Activated CD4-positive, alpha-beta T cell treated with anti-CD3 and anti-CD28 coated beads, Interleukin-2, amount 50 U/mL, for 24 hours (primary cell): Measurements from ENCODE around the gene RBM14.
A peak's percentile ranks its signal among the peaks of the same experiment; 100 is the strongest.
"Not testable (repeated sequence)": the region's sequence is repeated elsewhere in the genome, so short reads cannot be mapped to it uniquely, and the experiment has no call there.

ENCODE experiments used
- DNase-seq, 2 donors: peaks; one replicate each; pipeline ENCODE4 v3.0.0-alpha.2; 2020; ENCODE audit warnings: low read depth in 1 of 2, low spot score in 1 of 2

The RBM14 gene

GRCh38 chr11:66616379-66617154, at the start of gene RBM14:
RBM14 (plus strand) TSS chr11:66616630; CDS start chr11:66616721, 91 bp downstream.
- DNase-seq: peak; percentile 91 to 99

GRCh38 chr11:66567787-66568123, 48.7 kb upstream of the RBM14 start:
- DNase-seq: no peak

GRCh38 chr11:66568124-66568916, 48.1 kb upstream of the RBM14 start, which contains the start of gene CTSF:
CTSF (minus strand) TSS chr11:66568606; CDS start chr11:66568486, 120 bp downstream.
- DNase-seq: peak; percentile 43 to 49

- no peak for DNase-seq
These were observed 47.4 kb upstream of the RBM14 start for GRCh38 chr11:66569076-66569475.

GRCh38 chr11:66570079-66570849, 46.2 kb upstream of the RBM14 start:
- DNase-seq: no peak

- no peak for DNase-seq
These were observed 45.6 kb upstream of the RBM14 start for GRCh38 chr11:66570850-66571180.

GRCh38 chr11:66579017-66579606, 37.3 kb upstream of the RBM14 start:
- DNase-seq: peak; percentile 68 to 82

- no peak for DNase-seq
These were observed 35.6 kb upstream of the RBM14 start for GRCh38 chr11:66580803-66581202.

GRCh38 chr11:66581261-66581660, 35.2 kb upstream of the RBM14 start:
- DNase-seq: no peak

GRCh38 chr11:66582565-66583147, 33.8 kb upstream of the RBM14 start:
- not testable (repeated sequence) for DNase-seq

- DNase-seq: not testable (repeated sequence)
These were observed 31.0 kb upstream of the RBM14 start for GRCh38 chr11:66585447-66585846.

GRCh38 chr11:66586136-66586535, 30.3 kb upstream of the RBM14 start:
- DNase-seq: no peak

GRCh38 chr11:66589315-66589714, 27.1 kb upstream of the RBM14 start:
- DNase-seq: not testable (repeated sequence)

- DNase-seq: no peak
These were observed 26.3 kb upstream of the RBM14 start for GRCh38 chr11:66589996-66590675.

GRCh38 chr11:66591175-66591574, 25.3 kb upstream of the RBM14 start:
- DNase-seq: no peak

GRCh38 chr11:66592457-66593302, 23.8 kb upstream of the RBM14 start, which contains the start of the genes CCDC87 and CCS:
CCDC87 (minus strand) TSS chr11:66593063; CDS start chr11:66593015, 48 bp downstream.
CCS (plus strand) TSS chr11:66593185; CDS start chr11:66593262, 77 bp downstream.
- DNase-seq: peak; percentile 95

GRCh38 chr11:66593303-66593635, 23.2 kb upstream of the RBM14 start:
- no peak for DNase-seq

- DNase-seq: no peak
These were observed 22.8 kb upstream of the RBM14 start for GRCh38 chr11:66593650-66594049.

GRCh38 chr11:66595245-66595904, 21.1 kb upstream of the RBM14 start:
- no peak for DNase-seq
